Erythroblast (primary cell): Measurements from ENCODE around the gene DUSP16.

Source experiments
- GATA1 ChIP-seq: IDR thresholded peaks from 2 replicates; pipeline ENCODE4 v1.6.1; 2011; ENCODE audit warnings: low read depth, mild to moderate bottlenecking, control low read depth, low read length, moderate library complexity
- POLR2A ChIP-seq: IDR thresholded peaks from 2 replicates; pipeline ENCODE4 v1.6.1; 2011; ENCODE audit warnings: mild to moderate bottlenecking, low read length

DNA sequence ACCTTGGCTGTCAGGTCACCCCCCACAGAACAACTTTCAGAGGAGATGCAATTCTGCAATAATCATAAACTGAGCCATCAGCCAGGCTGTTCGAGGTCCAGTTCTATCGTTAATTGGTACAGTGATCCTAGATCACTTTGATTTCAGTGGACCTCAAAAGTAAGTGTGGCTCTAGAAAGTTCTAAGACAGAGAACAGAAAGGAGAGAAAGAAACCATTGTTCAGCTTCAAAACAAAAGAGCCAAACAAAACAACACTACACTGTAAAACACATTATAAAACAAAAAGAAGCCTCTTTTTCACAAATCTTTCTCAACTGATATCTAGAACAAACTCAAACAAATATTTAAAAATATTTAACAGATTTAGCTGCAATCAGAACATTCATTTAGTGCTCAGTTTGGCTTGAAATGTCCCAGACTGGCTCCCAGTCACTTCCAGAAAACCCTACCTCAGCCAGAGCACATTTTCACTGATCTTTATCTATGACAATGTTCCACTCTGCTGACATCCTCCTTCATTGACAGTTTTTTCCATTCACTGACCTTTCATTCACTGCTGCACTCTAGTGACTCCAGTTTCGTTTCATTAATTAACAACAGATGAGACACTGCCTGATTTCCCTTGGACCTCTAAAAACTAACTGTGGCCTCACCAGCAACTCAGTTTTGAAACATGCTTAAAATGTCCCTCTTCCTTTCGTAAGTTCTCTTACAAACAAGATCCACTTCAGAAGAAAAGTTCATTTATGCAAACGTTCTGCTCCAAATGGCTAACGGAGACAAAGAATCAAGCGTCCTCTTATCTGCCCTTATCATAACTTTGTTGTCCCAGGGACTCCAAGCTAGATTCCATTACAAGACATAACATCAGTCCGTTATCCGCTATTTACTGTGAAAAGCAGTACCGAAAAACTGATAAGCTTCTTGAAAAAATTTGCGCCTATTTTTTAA lies 56.8 kb downstream of the DUSP16 start:
- TF ChIP-seq POLR2A = no peak
- TF ChIP-seq GATA1 = no peak
